Kidney capillary endothelial cell (primary cell): ENCODE measurements around the gene ASGR1.
"Not testable (repeated sequence)": the region's sequence is repeated elsewhere in the genome, so short reads cannot be mapped to it uniquely, and the experiment has no call there.

Experiments
- DNase-seq: peaks from one replicate; pipeline ENCODE4 v3.0.0-alpha.2; 2018; ENCODE audit warnings: low spot score

ASGR1 gene

DNA sequence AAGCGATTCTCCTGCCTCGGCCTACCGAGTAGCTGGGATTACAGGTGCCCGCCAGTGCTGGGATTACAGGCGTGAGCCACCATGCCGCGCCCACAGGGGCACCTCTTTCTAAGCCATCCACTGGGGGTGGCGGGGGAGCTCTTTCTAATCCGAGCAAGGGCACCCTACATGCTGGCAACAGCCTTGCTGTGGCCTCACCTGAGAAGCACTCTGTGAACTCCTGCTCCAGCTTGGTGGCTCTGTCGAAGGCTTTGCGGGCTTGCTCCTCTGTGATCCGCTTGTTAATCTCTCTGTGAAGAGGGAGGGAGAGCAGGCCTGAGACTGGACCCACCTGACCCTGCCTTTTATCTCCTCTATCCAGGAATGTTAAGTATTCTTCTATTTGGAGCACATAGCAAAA is 11.9 kb upstream of the ASGR1 start:
- no peak for DNase-seq

- DNase-seq, result no peak
Measured at GRCh38 chr17:7190276-7190917, 11.2 kb upstream of the ASGR1 start.

DNA sequence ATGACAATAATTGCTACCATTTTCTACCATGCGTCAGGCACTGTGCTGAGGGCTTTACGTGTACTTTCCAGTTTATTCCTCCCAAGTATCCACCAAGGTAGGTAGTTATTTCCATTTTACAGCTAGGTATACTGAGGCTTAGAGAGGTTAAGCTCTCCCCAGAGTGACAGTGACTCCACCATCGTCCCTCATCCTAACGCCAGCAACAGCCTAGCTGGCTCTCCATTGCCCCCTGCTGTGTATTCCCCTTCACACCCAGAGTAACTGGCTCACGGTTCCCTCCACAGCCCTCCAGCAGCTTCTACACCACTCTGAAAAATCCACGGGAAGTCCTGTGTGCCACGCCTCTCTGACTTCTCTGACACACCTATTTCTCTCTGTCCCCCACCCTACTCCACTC is 7.1 kb upstream of the ASGR1 start:
- no peak for DNase-seq

- DNase-seq, result no peak
Measured at GRCh38 chr17:7184647-7185046, 5.5 kb upstream of the ASGR1 start.

GRCh38 chr17:7184091-7184488 is 4.9 kb upstream of the ASGR1 start:
- DNase-seq, result no peak

GRCh38 chr17:7183433-7184090 is 4.4 kb upstream of the ASGR1 start:
- DNase-seq, result no peak

- DNase-seq, result not testable (repeated sequence)
Measured at GRCh38 chr17:7182101-7182500, 2.9 kb upstream of the ASGR1 start.

- no peak for DNase-seq
Measured at GRCh38 chr17:7178973-7179316, 225 bp downstream of the ASGR1 start.

DNA sequence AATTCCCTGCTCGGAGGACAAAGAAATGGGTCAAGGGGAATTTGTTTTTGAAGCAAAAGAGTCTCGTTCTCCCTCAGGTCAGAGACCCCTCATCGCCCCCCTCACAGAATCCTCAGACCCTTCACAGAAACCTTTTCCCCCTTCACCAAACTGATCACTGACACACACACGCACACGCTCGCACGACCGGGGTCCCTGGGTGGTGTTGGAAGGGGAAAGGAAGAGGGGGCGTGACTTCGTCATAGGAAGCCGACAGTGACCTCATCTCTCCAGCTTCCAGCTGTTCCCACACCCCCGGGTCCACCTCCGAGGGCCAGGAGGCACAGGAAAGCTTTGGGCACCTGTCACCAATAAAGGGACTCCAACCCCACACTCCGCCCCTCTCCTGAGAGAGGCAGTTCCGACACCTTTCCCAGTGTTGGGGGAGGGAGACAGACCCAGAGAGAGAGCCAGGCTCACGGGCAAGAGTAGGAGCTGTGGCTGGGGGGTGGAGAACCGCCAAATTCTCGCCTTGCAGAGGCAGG is 1.2 kb downstream of the ASGR1 start:
- DNase-seq, result peak; percentile 45

DNA sequence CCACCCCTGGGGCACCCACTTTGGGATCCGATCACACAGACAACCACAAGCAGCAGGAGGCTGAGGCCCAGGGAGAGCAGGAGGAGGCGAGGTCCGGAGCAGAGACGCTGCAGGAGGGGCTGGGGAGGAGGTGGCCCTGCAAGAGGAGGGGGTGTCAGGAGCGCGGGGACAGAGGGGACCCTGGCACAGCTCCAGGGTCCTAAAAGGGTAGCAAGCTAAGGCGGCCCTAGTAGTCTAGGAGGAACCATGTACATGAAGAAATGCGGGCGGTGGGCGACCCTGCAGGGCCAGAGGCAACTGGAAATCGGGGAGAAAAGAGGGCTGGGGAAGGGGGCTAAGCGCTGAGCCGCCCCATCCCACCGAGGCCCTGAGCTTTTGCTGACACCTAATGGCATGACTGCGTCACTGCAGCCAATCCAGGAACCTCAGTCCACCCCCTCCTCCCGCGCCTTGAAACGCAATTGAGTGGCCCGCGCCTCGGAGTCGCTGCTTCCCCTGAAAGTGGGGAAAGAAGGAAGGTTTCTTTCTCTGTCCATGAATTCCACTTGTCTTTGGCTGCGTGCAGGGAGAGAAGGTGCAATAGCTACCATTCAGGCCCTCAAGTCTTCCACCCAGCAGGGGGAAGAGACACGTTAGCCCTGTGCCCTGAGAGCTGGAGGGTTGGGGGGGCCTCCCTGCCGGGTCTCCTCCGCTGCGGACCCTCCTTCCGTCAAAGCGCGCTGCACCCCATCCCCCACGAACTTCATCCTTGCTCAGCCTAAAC is 1.8 kb downstream of the ASGR1 start:
- DNase-seq, result peak; percentile 54

DNA sequence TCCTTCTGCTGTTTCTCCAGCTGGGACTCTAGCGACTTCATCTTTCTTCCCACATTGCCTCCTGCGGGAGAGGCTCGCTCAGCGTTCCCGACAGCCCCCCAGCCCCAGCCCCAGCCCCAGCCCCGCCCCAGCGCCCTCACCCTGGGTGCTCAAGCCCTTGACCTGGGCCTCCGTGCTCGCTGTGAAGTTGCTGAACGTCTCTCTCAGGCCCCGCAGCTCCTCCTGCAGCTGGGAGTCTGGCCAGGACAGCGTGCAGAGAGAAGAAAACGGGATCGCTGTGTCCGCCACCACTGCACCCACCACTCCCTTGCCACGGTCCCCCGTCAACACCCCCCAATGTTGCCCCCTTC is 2.4 kb downstream of the ASGR1 start:
- no peak for DNase-seq

DNA sequence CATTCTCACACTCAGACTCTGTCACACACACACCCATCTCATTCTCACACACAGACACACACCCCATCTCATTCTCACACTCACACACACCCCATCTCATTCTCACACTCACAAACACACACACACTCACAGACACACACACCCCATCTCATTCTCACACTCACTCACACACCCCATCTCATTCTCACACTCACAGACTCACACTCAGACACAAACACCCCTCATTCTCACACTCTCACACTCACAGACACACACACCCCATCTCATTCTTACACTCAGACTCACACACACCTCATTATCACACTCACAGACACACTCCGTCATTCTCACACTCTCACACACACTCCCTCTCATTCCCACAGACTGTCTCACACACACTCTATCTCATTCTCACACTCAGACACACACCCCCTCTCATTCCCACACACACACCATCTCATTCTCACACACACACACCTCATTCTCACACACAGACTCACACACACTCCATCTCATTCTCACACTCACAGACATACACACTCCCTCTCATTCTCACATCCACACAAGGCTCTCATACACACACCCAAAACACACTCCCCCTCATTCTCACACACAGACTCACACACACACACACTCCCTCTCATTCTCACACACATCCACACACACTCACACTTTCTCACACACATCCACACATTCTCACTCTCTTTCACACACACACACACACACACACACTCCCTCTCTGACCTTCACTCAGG is 2.9 kb downstream of the ASGR1 start:
- no peak for DNase-seq

DNA sequence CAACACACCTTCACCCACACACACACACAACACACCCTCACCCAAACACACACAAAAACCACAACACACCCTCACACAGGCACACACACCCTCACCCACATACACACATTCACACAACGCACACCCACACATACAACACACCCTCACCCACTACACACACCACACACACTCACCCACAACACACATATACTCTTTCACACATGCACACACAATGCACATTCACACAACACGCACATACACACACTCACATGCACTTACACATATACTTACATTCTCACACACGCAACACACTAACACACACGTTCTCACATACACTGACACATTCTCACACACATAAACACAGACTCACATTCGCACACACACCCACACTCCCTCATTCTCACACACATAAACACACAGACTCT is 3.8 kb downstream of the ASGR1 start:
- DNase-seq, result no peak

- DNase-seq, result no peak
Measured at GRCh38 chr17:7174603-7175326, 4.4 kb downstream of the ASGR1 start.

DNA sequence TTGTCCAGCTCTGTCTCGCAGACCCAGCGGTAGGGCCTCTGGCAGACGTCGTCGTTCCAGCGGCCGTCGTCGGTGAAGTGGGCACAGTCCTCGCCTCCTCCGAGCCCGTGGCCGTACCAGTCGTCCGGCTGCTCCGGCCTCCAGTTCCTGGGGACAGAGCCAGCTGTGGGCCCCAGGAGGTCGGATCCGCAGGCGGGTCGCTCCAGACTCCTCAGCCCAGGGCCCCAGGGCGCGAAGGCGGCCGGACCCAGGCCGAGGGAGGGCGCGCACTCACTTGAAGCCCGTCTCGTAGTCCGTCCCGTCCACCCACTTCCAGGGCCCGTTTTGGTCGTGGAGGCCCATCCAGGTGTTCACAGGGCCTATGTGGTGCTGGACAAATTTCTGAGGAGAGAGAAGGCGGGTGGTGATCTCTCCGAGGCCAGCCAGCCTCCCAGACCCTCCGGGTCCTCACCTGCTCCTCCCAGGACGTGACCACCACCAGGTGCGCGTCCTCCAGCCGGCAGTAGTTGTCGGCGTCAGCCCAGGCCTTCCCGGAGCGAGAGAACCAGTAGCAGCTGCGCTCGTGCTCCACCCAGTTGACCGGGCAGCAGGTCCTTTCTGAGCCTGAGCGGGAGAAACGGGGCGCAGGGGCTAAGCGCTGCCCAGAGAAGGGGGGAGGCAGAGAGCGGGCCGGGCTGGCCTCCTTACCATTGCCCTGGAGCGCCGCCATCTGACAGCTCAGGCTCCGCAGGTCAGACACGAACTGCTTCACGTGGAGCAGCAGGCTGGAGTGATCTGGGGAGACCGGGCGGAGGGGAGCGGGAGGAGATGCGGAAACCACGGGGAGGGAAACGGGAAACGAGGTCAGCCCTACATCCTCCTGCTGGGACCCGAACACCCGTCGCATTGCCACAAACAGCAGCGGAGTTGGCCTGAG is 5.2 kb downstream of the ASGR1 start:
- DNase-seq, result peak; percentile 50

GRCh38 chr17:7172522-7173191 is 6.5 kb downstream of the ASGR1 start:
- DNase-seq, result not testable (repeated sequence)

GRCh38 chr17:7169565-7169908 is 9.6 kb downstream of the ASGR1 start:
- not testable (repeated sequence) for DNase-seq

GRCh38 chr17:7168841-7169564 is 10.2 kb downstream of the ASGR1 start:
- DNase-seq, result not testable (repeated sequence)

DNA sequence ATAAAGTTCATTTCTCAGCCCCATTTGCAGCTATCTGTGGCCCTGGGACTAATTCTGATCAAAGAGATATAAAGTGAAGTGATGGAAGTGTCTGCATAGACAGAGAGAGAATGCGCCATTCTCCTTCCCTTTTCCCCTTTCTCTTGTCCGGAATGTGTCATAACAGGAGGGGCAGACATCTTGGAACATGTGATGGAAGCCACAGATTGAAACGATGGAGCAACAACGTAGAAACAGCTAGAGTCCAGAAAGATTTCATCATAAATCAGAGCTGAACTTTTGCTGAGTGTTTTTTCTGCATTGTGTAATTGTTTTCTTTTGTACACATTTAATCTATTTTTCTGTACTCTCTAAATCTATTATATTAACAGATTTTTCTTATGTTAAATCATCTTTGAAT is 11.3 kb downstream of the ASGR1 start:
- no peak for DNase-seq

- DNase-seq, result no peak
Measured at GRCh38 chr17:7166873-7167272, 12.3 kb downstream of the ASGR1 start.
